Measurements from ENCODE around the gene KIF22.

- TF ChIP-seq CTCF (IDR thresholded peaks at IDR 0.05) (no peak), POLR2A (IDR thresholded peaks at IDR 0.05) (no peak)
These were observed 43.5 kb downstream of the KIF22 start for GRCh38 chr16:29834079-29834478.
